Neural progenitor cell (in vitro differentiated cells): ENCODE measurements around the gene HIP1R. TPM values are rescaled to one million over a fixed set of nuclear protein-coding genes. Genes with fewer than 3 reads are reported as not detected.

Experiments
- DNase-seq: peaks from one replicate; pipeline ENCODE4 v3.0.0-alpha.2; 2016; ENCODE audit warnings: low spot score
- H2AFZ ChIP-seq: fragments of 200-600 bp; sonication (generic); replicated peaks from 2 replicates; pipeline ENCODE4 v1.6.1; 2016; ENCODE audit warnings: antibody characterized with exemption
- H3F3A ChIP-seq: fragments of 200-600 bp; sonication (generic); 2 replicates; pipeline ENCODE4 v1.6.1; 2016; ENCODE audit warnings: antibody characterized with exemption, low read depth
- H3K27ac ChIP-seq: fragments of 200-600 bp; sonication (generic); 2 replicates; pipeline ENCODE4 v1.5.1; 2016; ENCODE audit warnings: mild to moderate bottlenecking
- H3K27me3 ChIP-seq: fragments of 200-600 bp; sonication (generic); 2 replicates; pipeline ENCODE4 v1.6.1; 2016; ENCODE audit warnings: mild to moderate bottlenecking, moderate library complexity
- H3K36me3 ChIP-seq: fragments of 200-600 bp; sonication (generic); 2 replicates; pipeline ENCODE4 v1.5.1; 2016
- H3K4me1 ChIP-seq: fragments of 200-600 bp; sonication (generic); 2 replicates; pipeline ENCODE4 v1.6.1; 2016; ENCODE audit warnings: mixed run types
- H3K4me2 ChIP-seq: fragments of 200-600 bp; sonication (generic); 2 replicates; pipeline ENCODE4 v1.6.1; 2016
- H3K4me3 ChIP-seq: fragments of 200-600 bp; sonication (generic); 2 replicates; pipeline ENCODE4 v1.5.1; 2016
- H3K79me2 ChIP-seq: fragments of 200-600 bp; sonication (generic); 2 replicates; pipeline ENCODE4 v1.6.1; 2016; ENCODE audit warnings: low read depth
- H3K9ac ChIP-seq: fragments of 200-600 bp; sonication (generic); 2 replicates; pipeline ENCODE4 v1.6.1; 2016
- H3K9me3 ChIP-seq: fragments of 200-600 bp; sonication (generic); 2 replicates; pipeline ENCODE4 v1.5.1; 2016; ENCODE audit warnings: low read depth
- H4K20me1 ChIP-seq: fragments of 200-600 bp; sonication (generic); 2 replicates; pipeline ENCODE4 v1.6.1; 2016; ENCODE audit warnings: low read depth
- H3K27ac Mint-ChIP-seq: 3 replicates; pipeline ENCODE4 v1.8.0; 2021; ENCODE audit warnings: mixed read lengths
- H3K27me3 Mint-ChIP-seq: 2 replicates; pipeline ENCODE4 v1.8.0; 2022; ENCODE audit warnings: low read depth, mild to moderate bottlenecking, inconsistent platforms, moderate library complexity, mixed read lengths; ENCODE audit not compliant: insufficient read depth
- H3K36me3 Mint-ChIP-seq: 3 replicates; pipeline ENCODE4 v1.8.0; 2021; ENCODE audit warnings: mixed read lengths
- H3K4me1 Mint-ChIP-seq: 3 replicates; pipeline ENCODE4 v1.8.0; 2021; ENCODE audit warnings: mixed read lengths
- H3K4me3 Mint-ChIP-seq: 3 replicates; pipeline ENCODE4 v1.8.0; 2021; ENCODE audit warnings: mild to moderate bottlenecking, moderate library complexity, mixed read lengths
- H3K9me3 Mint-ChIP-seq: 3 replicates; pipeline ENCODE4 v1.8.0; 2020; ENCODE audit warnings: mixed read lengths
- EZH2 ChIP-seq: fragments of 200-600 bp; sonication (generic); IDR thresholded peaks from 2 replicates; pipeline ENCODE4 v1.6.1; 2017; ENCODE audit warnings: antibody characterized with exemption, mild to moderate bottlenecking, moderate library complexity
- EZH2phosphoT487 ChIP-seq: fragments of 200-600 bp; sonication (generic); IDR thresholded peaks from 2 replicates; pipeline ENCODE4 v1.6.1; 2017; ENCODE audit warnings: antibody characterized with exemption
- total RNA-seq: library from RNA; depleted of rRNA; stranded (reverse); fragments of >200 nt; gene quantifications from 2 replicates; pipeline ENCODE4 v1.2.3, GENCODE V29; 2015; ENCODE audit warnings: low replicate concordance
- TF ChIP-seq, protein P1 (sequence below): fragments of 200-600 bp; sonication (generic); IDR thresholded peaks from 2 replicates; pipeline ENCODE4 v1.5.1; 2017; ENCODE audit warnings: antibody characterized with exemption, mild to moderate bottlenecking

The HIP1R gene
- total RNA-seq, 1 donor from 2014 or later = 19.3 TPM

DNA sequence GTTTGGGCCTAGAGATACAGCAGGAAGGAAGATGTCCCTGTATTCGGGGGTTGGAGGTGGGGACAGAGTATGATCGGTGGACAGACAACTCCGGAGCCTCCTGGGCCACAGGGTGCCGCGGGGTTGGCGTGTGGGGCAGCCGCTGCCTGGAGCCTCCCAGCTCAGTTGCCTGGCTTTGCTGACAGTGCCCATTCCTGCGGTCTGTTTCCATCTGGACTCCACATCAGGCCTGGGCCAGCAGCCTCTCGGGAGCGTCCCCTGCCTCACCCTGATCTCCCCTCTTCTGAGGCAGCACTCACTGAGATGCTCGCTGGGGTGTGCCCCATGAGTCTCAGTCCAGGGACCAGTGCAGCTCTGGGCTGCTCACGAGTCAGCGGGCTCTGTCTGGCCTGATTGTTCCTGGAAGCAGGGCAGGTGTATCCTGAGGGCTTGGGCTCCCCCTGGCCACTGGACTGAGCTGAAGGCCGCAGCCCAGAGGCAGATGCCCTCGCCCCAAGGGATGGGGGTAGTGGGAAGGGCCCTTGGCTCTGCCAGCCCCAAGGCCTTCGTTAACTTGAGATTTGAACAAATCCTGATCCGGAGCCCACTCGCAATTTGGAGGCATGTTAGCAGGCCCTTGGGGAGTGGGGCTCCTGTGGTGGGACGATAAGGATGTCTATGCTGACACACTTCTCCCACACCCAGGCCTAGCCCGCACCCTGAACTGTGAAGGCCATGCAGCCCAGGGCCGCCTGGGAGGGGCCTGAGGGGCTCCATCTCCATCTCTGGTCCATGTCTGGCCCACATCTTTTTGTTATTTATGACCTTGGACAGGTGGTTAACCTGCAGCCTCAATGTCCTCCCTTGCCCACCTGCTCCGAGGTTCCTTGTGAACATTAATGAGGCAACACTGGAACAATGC, 7.5 kb downstream of the HIP1R start:
- H3K9me3 ChIP-seq = no peaks in the 10 kb centered on the region
- H3K4me1 Mint-ChIP-seq = peaks cover 32% of the 10 kb centered on the region
- H3K9me3 Mint-ChIP-seq = no peaks in the 10 kb centered on the region
- H3K36me3 ChIP-seq = no peaks in the 10 kb centered on the region
- no peak overlapping the region for H3K4me3 ChIP-seq
- TF ChIP-seq, protein P1, sequence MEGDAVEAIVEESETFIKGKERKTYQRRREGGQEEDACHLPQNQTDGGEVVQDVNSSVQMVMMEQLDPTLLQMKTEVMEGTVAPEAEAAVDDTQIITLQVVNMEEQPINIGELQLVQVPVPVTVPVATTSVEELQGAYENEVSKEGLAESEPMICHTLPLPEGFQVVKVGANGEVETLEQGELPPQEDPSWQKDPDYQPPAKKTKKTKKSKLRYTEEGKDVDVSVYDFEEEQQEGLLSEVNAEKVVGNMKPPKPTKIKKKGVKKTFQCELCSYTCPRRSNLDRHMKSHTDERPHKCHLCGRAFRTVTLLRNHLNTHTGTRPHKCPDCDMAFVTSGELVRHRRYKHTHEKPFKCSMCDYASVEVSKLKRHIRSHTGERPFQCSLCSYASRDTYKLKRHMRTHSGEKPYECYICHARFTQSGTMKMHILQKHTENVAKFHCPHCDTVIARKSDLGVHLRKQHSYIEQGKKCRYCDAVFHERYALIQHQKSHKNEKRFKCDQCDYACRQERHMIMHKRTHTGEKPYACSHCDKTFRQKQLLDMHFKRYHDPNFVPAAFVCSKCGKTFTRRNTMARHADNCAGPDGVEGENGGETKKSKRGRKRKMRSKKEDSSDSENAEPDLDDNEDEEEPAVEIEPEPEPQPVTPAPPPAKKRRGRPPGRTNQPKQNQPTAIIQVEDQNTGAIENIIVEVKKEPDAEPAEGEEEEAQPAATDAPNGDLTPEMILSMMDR = no peak
- TF ChIP-seq EZH2phosphoT487 = no peak
- TF ChIP-seq EZH2 = no peak
- H2AFZ ChIP-seq = no peak overlapping the region
- peaks cover 3% of the 10 kb centered on the region for H3K4me1 ChIP-seq
- no peaks in the 10 kb centered on the region for H3F3A ChIP-seq
- peaks cover 20% of the 10 kb centered on the region for H3K27me3 ChIP-seq
- H3K36me3 Mint-ChIP-seq = peaks cover 7% of the 10 kb centered on the region
- H3K4me3 Mint-ChIP-seq = peak overlapping the region; percentile 28
- DNase-seq = no peak
- H3K27ac Mint-ChIP-seq = peak overlapping the region; percentile 71
- H3K27me3 Mint-ChIP-seq = peaks cover 3% of the 10 kb centered on the region
- no peak overlapping the region for H3K9ac ChIP-seq
- no peaks in the 10 kb centered on the region for H3K79me2 ChIP-seq
- peaks cover 44% of the 10 kb centered on the region for H4K20me1 ChIP-seq
- no peak overlapping the region for H3K27ac ChIP-seq
- H3K4me2 ChIP-seq = no peak overlapping the region

DNA sequence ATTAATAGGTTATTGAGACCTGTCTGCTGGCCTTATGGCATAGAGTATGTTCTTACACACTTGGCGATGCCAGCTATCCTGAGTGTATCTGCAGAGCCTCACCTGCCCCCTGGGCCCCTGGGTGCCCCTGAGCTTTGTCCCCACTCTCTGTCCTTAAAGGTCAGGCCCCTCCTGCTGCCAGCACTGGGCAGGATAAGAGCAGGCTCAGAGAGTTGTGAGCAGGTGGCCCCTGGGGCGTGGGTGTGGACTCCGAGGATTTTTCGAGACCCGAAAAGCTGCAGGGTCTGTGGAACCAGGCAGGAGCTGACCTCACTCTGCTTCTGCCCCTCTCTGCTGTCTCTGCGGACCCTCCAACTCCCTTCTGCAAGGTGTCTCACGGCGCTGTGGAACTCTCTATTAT, 8.2 kb downstream of the HIP1R start:
- no peak overlapping the region for H3K9ac ChIP-seq
- no peaks in the 10 kb centered on the region for H3K79me2 ChIP-seq
- no peaks in the 10 kb centered on the region for H3K4me1 ChIP-seq

GRCh38 chr12:122844366-122844971, 9.2 kb downstream of the HIP1R start:
- no peaks in the 10 kb centered on the region for H3K79me2 ChIP-seq
- Mint-ChIP-seq H3K4me1 (peaks cover 23% of the 10 kb centered on the region), H3K36me3 (peaks cover under 1% of the 10 kb centered on the region), H3K4me3 (no peak overlapping the region), H3K27me3 (peaks cover 3% of the 10 kb centered on the region), H3K27ac (no peak overlapping the region), H3K9me3 (no peaks in the 10 kb centered on the region)
- no peaks in the 10 kb centered on the region for H3K36me3 ChIP-seq
- no peak overlapping the region for H3K27ac ChIP-seq
- H3K4me3 ChIP-seq = no peak overlapping the region
- TF ChIP-seq EZH2 (no peak), EZH2phosphoT487 (no peak)
- TF ChIP-seq, protein P1 = no peak
- H3K9ac ChIP-seq = no peak overlapping the region
- peaks cover 41% of the 10 kb centered on the region for H4K20me1 ChIP-seq
- peaks cover 3% of the 10 kb centered on the region for H3K27me3 ChIP-seq
- H2AFZ ChIP-seq = no peak overlapping the region
- no peaks in the 10 kb centered on the region for H3F3A ChIP-seq
- H3K9me3 ChIP-seq = no peaks in the 10 kb centered on the region
- H3K4me1 ChIP-seq = no peaks in the 10 kb centered on the region
- H3K4me2 ChIP-seq = no peak overlapping the region
- no peak for DNase-seq

More for the DNA sequence above, 8.2 kb downstream of the HIP1R start:
- H3K9me3 Mint-ChIP-seq = no peaks in the 10 kb centered on the region
- H3K4me3 ChIP-seq = no peak overlapping the region
- H4K20me1 ChIP-seq = peaks cover 41% of the 10 kb centered on the region
- peaks cover 25% of the 10 kb centered on the region for H3K4me1 Mint-ChIP-seq
- no peak overlapping the region for H3K4me3 Mint-ChIP-seq
- DNase-seq = no peak
- peaks cover 3% of the 10 kb centered on the region for H3K27me3 Mint-ChIP-seq
- H2AFZ ChIP-seq = no peak overlapping the region
- H3K36me3 Mint-ChIP-seq = peaks cover 6% of the 10 kb centered on the region
- H3K9me3 ChIP-seq = no peaks in the 10 kb centered on the region
- H3K27ac ChIP-seq = no peak overlapping the region
- H3F3A ChIP-seq = no peaks in the 10 kb centered on the region
- H3K27ac Mint-ChIP-seq = peak overlapping the region; percentile 33
- H3K36me3 ChIP-seq = no peaks in the 10 kb centered on the region
- no peak overlapping the region for H3K4me2 ChIP-seq
- TF ChIP-seq EZH2 (no peak), EZH2phosphoT487 (no peak)
- TF ChIP-seq, protein P1 = no peak
- peaks cover 13% of the 10 kb centered on the region for H3K27me3 ChIP-seq
